ENCODE measurements around the gene VAT1L.

- no peak for TF ChIP-seq CTCF (IDR thresholded peaks at IDR 0.05; ENCODE audit: low read length)
- TF ChIP-seq EZH2 (optimal IDR thresholded peaks at IDR 0.05; ENCODE audit: low read depth, low read length) = no peak
- no peak for TF ChIP-seq EZH2phosphoT487 (IDR thresholded peaks at IDR 0.05; ENCODE audit: low read length)
These were observed 2.0 kb upstream of the VAT1L start for GRCh38 chr16:77786186-77786847.
